ENCODE data around the gene TNFAIP1.

TNFAIP1 gene, protein sequence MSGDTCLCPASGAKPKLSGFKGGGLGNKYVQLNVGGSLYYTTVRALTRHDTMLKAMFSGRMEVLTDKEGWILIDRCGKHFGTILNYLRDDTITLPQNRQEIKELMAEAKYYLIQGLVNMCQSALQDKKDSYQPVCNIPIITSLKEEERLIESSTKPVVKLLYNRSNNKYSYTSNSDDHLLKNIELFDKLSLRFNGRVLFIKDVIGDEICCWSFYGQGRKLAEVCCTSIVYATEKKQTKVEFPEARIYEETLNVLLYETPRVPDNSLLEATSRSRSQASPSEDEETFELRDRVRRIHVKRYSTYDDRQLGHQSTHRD

DNA sequence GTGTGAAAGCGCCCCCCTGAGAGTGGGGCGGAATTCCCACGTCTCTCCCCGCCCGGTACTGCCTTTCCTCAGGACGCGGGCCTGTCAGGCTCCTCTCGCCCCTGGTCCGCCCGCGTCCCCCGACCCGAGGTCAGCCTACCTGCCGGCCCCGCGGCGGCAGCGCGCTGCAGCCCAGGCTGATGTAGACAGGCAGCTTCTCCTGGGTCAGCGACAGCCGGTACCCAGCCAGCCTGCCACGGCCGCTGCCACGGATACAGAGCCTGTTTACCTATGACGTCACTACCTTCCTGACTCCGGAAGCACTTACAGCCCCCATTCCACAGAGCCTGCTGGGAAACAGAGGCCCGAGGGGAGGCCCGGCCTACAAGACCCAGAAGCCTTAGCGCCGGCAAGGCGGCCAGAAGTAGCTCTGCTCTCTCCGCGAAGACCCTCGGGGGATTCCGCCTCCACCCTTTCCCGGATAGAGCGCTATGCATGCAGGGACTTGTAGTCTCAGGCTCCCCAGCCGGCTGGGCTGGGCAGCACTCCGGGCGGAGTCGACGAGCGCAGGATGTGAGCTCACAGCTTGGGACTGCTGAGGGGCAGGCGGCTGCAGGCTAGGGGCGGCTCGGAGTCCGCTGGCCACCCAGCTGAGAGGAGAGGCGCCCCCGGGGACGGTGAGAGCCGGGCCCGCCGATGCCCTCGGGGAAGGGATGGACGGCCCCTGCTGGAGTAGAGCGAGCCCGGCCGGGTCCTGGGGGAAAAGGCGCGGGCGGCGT, at the start of gene TNFAIP1, which contains the start of gene IFT20:
TNFAIP1 (plus strand) TSS at position 561 of the 758 bp plus-strand sequence. CDS start 3,761 bp downstream, outside the sequence.
IFT20 (minus strand) TSS at position 272 of the 758 bp plus-strand sequence. CDS start 3,487 bp downstream, outside the sequence.
- no peak for TF ChIP-seq GATA2 (IDR thresholded peaks at IDR 0.05; ENCODE audit: low read depth, low read length)
- no peak for TF ChIP-seq GATA3 (IDR thresholded peaks at IDR 0.05; ENCODE audit: low read depth, low read length)

DNA sequence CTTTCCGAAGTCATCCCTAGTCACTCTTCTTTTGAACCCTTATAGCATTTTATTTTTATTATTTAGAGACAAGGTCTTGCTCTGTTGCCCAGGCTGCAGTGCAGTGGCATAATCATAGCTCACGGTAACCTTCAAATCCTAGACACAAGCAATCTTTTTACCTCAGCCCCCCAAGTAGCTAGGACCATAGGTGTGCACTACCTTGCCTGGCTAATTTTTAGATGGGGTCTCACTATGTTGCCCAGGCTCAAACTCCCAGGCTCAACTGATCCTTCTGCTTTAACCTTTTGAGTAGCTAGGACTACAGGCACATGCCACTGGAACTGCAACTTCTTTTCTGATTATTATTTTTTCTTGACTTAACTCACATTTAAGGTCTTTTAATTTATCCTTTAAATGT, 49.6 kb upstream of the TNFAIP1 start:
- no peak for TF ChIP-seq GATA2 (IDR thresholded peaks at IDR 0.05; ENCODE audit: low read depth, low read length)
- no peak for TF ChIP-seq GATA3 (IDR thresholded peaks at IDR 0.05; ENCODE audit: low read depth, low read length)

DNA sequence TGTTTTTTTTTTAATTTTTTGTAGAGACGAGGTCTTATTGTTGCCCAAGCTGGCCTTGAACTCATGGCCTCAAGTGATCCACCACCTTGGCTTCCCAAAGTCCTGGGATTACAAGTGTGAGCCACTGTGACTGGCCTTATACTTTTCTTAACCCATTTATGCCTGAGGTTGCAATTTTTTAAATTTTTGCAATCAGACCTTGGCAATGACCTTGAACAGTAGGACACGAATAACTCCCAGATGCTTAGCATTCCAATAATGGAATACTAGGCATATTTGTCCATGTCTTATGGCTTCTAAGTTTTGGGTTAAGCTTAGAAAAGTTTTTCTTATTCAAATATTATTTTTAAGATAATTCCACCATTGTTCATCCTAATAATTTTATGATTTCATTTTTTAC, 44.9 kb upstream of the TNFAIP1 start:
- TF ChIP-seq GATA3 (IDR thresholded peaks at IDR 0.05; ENCODE audit: low read depth, low read length) (no peak), GATA2 (IDR thresholded peaks at IDR 0.05; ENCODE audit: low read depth, low read length) (no peak)

DNA sequence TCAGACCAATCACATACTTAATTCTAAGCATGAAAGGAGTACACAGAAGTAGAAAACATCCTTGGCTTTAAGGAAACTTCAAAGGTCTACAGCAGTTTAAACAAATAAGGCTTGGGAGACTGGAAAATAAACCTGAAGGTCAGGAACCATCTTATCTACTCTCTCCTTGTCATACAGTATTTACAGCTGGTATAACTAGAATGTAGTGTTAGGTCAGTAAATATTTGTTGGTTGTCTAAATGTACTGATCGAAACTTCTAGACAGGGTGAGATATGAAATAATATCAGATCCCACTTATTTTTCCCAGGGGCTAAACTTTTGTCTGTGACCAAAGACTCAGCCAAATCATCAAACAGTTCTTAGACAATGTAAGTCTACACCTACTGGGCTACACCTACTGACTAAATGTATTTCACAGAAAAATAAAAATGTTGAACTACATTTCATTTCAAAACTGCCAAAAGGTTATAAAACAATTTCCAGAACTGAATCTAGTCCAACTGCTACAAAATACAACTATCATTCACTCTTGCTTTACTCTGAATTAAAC, 43.7 kb upstream of the TNFAIP1 start:
- no peak for TF ChIP-seq GATA3 (IDR thresholded peaks at IDR 0.05; ENCODE audit: low read depth, low read length)
- no peak for TF ChIP-seq GATA2 (IDR thresholded peaks at IDR 0.05; ENCODE audit: low read depth, low read length)

DNA sequence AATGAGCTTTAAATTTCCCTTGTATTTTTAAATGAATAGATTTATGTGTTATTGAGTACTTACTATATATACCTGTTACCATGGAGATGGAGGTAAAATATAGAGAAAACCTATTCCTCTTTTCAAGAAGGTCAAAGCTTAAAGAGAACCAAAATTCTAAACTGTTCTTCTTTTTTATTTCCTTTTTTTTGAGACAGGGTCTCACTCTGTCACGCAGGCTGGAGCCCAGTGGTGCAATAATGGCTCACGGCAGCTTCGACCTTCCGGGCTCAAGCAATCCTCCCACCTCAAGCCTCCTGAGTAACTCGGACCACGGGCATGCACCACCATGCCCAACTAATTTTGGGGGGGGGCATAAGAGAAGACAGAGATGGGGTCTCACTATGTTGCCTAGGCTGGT, 41.6 kb upstream of the TNFAIP1 start:
- no peak for TF ChIP-seq GATA3 (IDR thresholded peaks at IDR 0.05; ENCODE audit: low read depth, low read length)
- no peak for TF ChIP-seq GATA2 (IDR thresholded peaks at IDR 0.05; ENCODE audit: low read depth, low read length)

DNA sequence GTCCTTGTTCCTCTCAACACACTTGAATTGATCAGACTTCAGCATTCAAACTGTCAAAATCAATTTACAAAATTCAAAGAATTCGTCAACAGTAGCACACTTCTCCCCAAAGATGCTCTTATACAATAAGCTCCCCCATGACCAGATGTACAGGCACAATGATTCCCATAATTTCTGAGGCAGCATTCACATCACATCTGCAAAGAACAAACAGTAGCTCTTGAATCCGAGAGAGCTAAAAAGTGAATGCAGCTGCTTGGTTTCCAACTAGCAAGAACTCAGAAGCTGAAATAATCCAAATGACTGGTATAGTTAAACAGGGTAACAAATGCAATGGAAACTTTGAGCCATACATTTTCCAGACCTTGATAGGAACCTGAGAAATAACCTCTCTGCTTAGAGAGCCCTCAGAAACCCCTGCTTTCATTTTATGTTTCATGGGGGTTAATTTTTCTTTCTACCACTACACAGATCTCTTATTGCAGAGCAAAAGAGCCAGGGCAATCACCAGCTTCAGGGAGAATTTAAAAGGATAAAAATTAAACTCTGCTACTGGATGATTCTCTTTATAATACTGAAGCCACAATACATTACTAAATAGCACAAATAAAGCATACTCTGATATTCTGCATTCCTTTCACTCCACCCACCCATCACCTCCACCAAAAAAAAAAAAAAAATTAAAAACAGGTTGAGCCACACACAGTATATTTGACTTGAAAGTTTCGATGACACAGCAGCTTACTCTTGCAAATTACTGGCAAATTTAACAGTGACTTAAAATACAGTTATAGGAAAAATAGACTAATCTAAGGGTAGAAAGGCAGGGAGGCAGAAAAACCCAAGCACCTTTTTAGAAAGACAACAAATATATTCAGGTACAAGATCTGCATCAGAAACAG, 39.6 kb upstream of the TNFAIP1 start:
- TF ChIP-seq GATA3 (IDR thresholded peaks at IDR 0.05; ENCODE audit: low read depth, low read length): no peak
- no peak for TF ChIP-seq GATA2 (IDR thresholded peaks at IDR 0.05; ENCODE audit: low read depth, low read length)

DNA sequence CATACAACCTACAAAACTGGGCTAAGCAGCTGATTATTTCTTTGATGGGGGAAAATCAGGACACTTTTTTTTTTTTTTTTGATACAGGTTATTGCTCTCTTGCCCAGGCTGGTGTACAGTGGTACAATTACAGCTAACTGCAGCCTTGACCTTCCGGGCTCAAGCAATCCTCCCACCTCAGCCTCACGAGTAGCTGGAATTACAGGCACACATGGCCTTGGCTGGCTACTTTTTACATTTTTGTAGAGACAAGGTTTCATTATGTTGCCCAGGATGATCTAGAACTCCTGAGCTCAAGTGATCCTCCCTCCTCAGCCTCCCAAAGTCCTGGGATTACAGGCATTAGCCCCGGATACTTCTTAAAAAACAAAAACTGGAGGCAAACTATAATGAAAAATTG, 37.1 kb upstream of the TNFAIP1 start:
- TF ChIP-seq GATA3 (IDR thresholded peaks at IDR 0.05; ENCODE audit: low read depth, low read length) (no peak), GATA2 (IDR thresholded peaks at IDR 0.05; ENCODE audit: low read depth, low read length) (no peak)

DNA sequence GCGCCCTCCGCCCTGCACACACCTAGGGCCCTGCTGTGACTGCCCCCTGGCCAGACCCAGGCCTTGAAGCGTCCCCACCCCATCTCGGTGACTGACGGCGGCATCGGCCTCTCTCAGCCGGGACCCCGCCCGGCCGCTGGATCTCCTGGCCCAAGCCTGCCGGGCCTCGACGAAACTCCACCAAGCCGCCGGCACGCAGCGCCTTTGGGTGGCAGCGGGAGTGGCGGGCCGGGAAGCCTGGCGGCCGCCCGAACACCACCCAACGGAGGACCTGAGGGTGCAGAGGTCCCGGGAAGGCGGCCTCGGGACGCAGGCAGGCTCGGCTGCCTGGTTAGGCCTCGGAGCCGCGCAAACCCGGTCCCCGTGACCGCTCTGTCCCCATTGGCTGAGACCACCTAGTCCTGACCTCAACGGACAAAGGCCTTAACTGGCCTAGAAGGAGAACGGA, 28.6 kb upstream of the TNFAIP1 start:
- TF ChIP-seq GATA2 (IDR thresholded peaks at IDR 0.05; ENCODE audit: low read depth, low read length) (no peak), GATA3 (IDR thresholded peaks at IDR 0.05; ENCODE audit: low read depth, low read length) (no peak)

DNA sequence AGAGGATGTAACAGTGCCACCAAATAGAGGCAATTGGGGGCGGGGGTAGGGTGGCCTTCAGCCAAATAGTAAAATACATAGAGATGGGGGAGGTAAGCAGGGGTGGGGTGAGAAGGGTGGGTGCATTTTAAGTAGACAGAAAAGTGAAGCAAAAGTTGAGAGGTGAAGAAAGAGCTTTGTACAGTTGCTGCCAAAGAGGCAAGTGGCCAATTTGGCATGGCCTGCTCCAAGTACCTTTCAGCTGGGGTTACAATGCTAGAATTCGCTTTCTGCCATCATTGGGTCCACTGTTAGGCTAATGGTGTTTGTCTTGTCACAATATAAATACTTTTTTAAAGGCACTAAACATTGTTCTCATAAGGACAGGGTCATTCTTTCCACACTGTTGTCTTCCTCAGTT, 21.7 kb upstream of the TNFAIP1 start:
- no peak for TF ChIP-seq GATA2 (IDR thresholded peaks at IDR 0.05; ENCODE audit: low read depth, low read length)
- no peak for TF ChIP-seq GATA3 (IDR thresholded peaks at IDR 0.05; ENCODE audit: low read depth, low read length)

DNA sequence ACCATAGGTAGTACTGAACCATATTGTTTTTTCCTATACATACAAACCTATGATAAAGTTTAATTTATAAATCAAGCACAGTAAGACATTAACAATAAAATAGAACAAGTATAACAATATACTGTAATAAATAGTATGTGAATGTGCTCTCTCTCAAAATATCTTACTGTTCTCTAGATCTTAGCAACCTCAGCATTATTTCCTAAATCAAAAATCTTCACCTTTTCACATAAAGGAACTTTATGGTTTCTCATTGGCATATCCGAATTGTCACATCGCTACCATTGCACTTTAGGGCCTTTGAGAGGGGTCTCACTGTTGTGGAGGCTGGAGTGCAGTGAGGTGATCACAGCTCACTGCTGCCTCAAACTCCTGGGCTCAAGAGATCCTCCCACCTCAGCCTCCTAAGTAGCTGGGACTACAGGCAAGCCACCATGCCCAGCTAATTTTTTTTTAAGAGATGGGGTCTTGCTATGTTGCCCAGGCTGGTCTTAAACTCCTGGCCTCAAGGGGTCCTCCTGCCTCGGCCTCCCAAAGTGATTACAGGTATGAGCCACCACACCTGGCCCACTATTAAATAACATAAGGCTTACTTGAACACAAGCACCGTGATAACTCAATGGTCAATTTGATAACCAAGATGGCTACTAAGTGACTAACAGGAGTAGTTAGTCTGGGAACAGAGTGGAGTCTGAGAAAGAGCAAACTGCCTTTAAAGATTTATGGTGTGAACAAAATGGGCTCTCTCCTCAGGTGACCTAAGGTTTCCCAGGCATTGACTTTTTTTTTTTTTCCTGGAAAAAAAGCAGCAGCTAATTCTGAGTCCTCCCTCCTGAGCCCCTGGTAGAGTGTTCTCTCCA, 19.5 kb upstream of the TNFAIP1 start:
- TF ChIP-seq GATA3 (IDR thresholded peaks at IDR 0.05; ENCODE audit: low read depth, low read length) (no peak), GATA2 (IDR thresholded peaks at IDR 0.05; ENCODE audit: low read depth, low read length) (no peak)

DNA sequence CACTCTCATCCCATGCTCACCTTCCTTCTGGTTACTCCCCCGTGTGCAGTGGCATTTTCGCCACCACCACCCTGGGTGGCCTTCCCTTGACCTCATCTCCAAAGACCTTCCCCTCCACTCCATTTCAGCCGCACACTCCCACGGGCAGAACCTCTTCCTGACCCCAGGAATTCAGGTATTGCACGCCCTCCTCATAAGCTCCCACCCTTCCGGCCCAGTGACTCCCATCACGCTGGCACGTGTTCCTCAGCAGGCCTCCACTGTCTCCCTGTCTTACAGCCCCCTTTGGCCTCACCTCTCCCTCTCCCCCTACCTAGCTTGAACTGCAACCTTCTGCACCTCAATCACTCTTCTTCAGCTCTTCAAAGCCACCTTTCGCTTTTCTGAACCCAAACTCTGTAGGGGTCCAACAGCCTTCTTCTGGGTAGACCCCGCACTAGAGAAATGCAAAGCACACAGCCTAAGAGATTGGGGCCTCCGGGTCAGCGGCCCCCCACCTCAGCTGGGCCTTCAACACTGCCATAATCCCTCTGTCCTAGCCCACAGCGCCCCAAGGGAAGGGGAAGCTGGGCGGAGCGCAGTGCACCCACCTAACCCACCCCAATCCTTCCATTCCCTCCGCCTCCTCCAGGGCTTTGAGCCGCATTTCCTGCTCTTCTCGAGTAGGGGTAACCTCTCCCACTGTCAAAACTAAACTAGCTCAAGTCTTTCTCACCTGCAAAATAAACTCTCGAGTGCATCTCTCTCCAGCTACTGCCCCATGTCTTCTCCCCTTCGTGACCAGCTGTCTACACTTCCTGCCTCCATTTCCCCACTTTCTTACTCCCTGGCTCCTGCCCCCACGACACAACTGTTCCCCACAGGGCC, 18.2 kb upstream of the TNFAIP1 start:
- TF ChIP-seq GATA2 (IDR thresholded peaks at IDR 0.05; ENCODE audit: low read depth, low read length) (no peak), GATA3 (IDR thresholded peaks at IDR 0.05; ENCODE audit: low read depth, low read length) (no peak)
